Spleen (tissue), 11 donors: ENCODE measurements around the gene ZBTB17. TPM values are rescaled to one million over a fixed set of nuclear protein-coding genes. Genes with fewer than 3 reads are reported as not detected.

Experiments used
- DNase-seq: peaks from one replicate; pipeline ENCODE4 v3.0.0-alpha.2; 2020
- H3K27ac ChIP-seq, 8 donors: fragments of 200-600 bp; sonication (generic) in 7 of 8; 1 replicate in 4 of 8; 2 replicates in 4 of 8; pipeline versions ENCODE4 v1.5.0 to v1.8.0; 2016 to 2021; ENCODE audit warnings: inconsistent platforms in 4 of 8, mild to moderate bottlenecking in 4 of 8, moderate library complexity in 1 of 8
- H3K27me3 ChIP-seq, 7 donors: fragments of 200-600 bp; sonication (generic) in 6 of 7; replicated peaks in 1 of 7; 1 replicate in 4 of 7; 2 replicates in 3 of 7; pipeline versions ENCODE4 v1.5.0 to v1.8.0; 2016 to 2021; ENCODE audit warnings: inconsistent platforms in 3 of 7, mild to moderate bottlenecking in 1 of 7
- H3K36me3 ChIP-seq, 6 donors: fragments of 200-600 bp; sonication (generic) in 5 of 6; 1 replicate in 4 of 6; 2 replicates in 2 of 6; pipeline versions ENCODE4 v1.5.0 to v1.8.0; 2016 to 2021; ENCODE audit warnings: inconsistent platforms in 2 of 6
- H3K4me1 ChIP-seq, 6 donors: fragments of 200-600 bp; sonication (generic) in 5 of 6; 1 replicate in 3 of 6; 2 replicates in 3 of 6; pipeline versions ENCODE4 v1.5.0 to v1.8.0; 2016 to 2021; ENCODE audit warnings: inconsistent platforms in 3 of 6
- H3K4me3 ChIP-seq, 8 donors: fragments of 200-600 bp; sonication (generic) in 7 of 8; 1 replicate in 4 of 8; 2 replicates in 4 of 8; pipeline versions ENCODE4 v1.5.0 to v1.8.0; 2016 to 2021; ENCODE audit warnings: inconsistent platforms in 4 of 8, mild to moderate bottlenecking in 4 of 8, moderate library complexity in 2 of 8
- H3K9me3 ChIP-seq, 8 donors: fragments of 200-600 bp; sonication (generic) in 7 of 8; 1 replicate in 4 of 8; 2 replicates in 4 of 8; pipeline versions ENCODE4 v1.5.0 to v1.8.0; 2016 to 2021; ENCODE audit warnings: inconsistent platforms in 4 of 8
- POLR2A ChIP-seq, 3 donors: fragments of 450-650 bp; IDR thresholded peaks; one replicate each; pipeline ENCODE4 v1.5.1; 2017; ENCODE audit warnings: antibody characterized with exemption in 3 of 3, mild to moderate bottlenecking in 1 of 3
- POLR2AphosphoS5 ChIP-seq, 3 donors: sonication (generic); formaldehyde crosslinking; IDR thresholded peaks; one replicate each; pipeline ENCODE4 v1.5.1; 2017; ENCODE audit warnings: antibody characterized with exemption in 3 of 3
- WGBS, 5 donors: extraction: QIAGEN DNeasy Blood & Tissue Kit in 3 of 5; methylation state at CpG; one replicate each; pipeline versions ENCODE4 v1.1.5 to v1.1.7; 2013 to 2018; 5-methylcytosine and 5-hydroxymethylcytosine counted together
- intact Hi-C: fragments of 100-400 bp; cut with DNase I; formaldehyde crosslinking; loops from one replicate; pipeline ENCODE4 v1.15.0; 2023; ENCODE audit warnings: low total_unique reads
- polyA plus RNA-seq, 3 donors: library from polyadenylated mRNA; stranded (reverse); fragments of 200-250 nt; gene quantifications; one replicate each; pipeline ENCODE4 v1.2.1, GENCODE V29; 2013
- total RNA-seq, 7 donors: library from RNA; depleted of rRNA in 3 of 7; stranded (reverse); fragments of >200 nt in 3 of 7; fragmentation: NEBNext Ultra II Directional in 4 of 7; extraction: Animal tissue kit (Norgen Biotek cat#: 25700) in 4 of 7; gene quantifications; one replicate each; pipeline versions ENCODE4 v1.1.0 to v1.2.1, GENCODE V29; 2016 to 2021
- TF ChIP-seq, protein P1 (sequence below), 11 experiments: fragments of 200-600 bp in 7 of 11; fragments of 450-650 bp in 4 of 11; sonication (generic) in 4 of 11; IDR thresholded peaks in 8 of 11; conservative IDR thresholded peaks in 3 of 11; 1 replicate in 7 of 11; 2 replicates in 4 of 11; pipeline versions ENCODE4 v1.4.0 to v1.8.0; 2016 to 2021; ENCODE audit warnings: antibody characterized with exemption in 11 of 11, inconsistent platforms in 4 of 11, mild to moderate bottlenecking in 1 of 11
- donor health status: healthy with polysubstance abuse.
- donor health status: DM: no; HTN: no; CAD: no; lungs with moderate emphysema.
- donor health status: DM: no; HTN: no; CAD: no.
- donor health status: Bipolar disorder and iron deficiency.
- donor health status: healthy.
- donor health status: DM: no; HTN: no; CAD: no.
- donor health status: DM: yes; HTN: yes; CAD: no.

Gene ZBTB17
- total and polyA plus RNA-seq, 10 donors = 36.8 to 139 (median 53.4) TPM

DNA sequence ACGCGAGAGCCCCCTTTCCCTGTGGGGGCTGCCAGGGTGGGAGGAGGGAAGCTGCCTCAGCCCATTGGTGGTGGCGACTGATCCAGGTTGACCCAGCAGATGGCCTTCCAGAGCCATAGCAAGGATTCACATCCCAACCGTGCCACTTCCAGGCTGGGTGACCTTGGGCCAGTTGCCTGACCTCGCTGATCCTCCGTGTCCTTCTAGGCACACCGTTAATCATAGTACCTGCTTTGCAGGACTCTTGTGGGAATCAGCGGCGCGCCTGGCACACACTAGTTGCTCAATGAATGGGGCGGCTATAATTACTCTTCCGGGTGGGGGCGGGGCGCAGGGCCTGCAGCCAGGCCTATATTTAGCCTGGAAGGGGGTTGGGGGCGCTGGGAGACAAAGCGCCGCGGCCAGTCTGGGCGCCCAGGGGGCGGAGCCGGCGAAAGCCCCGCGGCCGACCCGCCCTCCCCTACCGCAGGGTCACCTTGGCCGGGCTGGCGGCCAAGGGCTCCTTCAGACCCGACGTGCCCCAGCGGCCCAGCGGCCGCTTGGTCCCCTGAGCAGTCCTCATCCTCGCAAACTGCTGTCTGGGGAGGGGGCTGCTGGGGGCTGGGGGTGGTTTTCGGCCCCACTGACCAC, 36.8 kb upstream of the ZBTB17 start:
- Histone ChIP-seq H3K27me3 (peaks cover 0 to 17% (median 0%) of the 10 kb centered on the region in 7 donors), H3K27ac (peak overlapping the region in 7 of 8 donors; percentile 14 to 68 (median 48)), H3K9me3 (no peaks in the 10 kb centered on the region), H3K4me1 (peaks cover 6 to 43% (median 26%) of the 10 kb centered on the region in 6 donors), H3K36me3 (no peaks in the 10 kb centered on the region), H3K4me3 (peak overlapping the region; percentile 19 to 69 (median 42))
- intact Hi-C loops = no loop called here
- 3 to 24% (median 5%) methylated on average over 3 to 36 of the region's 36 CpGs for WGBS, 5 donors
- DNase-seq = no peak
- TF ChIP-seq, protein P1, sequence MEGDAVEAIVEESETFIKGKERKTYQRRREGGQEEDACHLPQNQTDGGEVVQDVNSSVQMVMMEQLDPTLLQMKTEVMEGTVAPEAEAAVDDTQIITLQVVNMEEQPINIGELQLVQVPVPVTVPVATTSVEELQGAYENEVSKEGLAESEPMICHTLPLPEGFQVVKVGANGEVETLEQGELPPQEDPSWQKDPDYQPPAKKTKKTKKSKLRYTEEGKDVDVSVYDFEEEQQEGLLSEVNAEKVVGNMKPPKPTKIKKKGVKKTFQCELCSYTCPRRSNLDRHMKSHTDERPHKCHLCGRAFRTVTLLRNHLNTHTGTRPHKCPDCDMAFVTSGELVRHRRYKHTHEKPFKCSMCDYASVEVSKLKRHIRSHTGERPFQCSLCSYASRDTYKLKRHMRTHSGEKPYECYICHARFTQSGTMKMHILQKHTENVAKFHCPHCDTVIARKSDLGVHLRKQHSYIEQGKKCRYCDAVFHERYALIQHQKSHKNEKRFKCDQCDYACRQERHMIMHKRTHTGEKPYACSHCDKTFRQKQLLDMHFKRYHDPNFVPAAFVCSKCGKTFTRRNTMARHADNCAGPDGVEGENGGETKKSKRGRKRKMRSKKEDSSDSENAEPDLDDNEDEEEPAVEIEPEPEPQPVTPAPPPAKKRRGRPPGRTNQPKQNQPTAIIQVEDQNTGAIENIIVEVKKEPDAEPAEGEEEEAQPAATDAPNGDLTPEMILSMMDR (IDR thresholded peaks at IDR 0.05 in 8 of 11, conservative IDR thresholded peaks at IDR 0.05 in 3 of 11) = no peak
- no peak for TF ChIP-seq POLR2A (IDR thresholded peaks at IDR 0.05)

DNA sequence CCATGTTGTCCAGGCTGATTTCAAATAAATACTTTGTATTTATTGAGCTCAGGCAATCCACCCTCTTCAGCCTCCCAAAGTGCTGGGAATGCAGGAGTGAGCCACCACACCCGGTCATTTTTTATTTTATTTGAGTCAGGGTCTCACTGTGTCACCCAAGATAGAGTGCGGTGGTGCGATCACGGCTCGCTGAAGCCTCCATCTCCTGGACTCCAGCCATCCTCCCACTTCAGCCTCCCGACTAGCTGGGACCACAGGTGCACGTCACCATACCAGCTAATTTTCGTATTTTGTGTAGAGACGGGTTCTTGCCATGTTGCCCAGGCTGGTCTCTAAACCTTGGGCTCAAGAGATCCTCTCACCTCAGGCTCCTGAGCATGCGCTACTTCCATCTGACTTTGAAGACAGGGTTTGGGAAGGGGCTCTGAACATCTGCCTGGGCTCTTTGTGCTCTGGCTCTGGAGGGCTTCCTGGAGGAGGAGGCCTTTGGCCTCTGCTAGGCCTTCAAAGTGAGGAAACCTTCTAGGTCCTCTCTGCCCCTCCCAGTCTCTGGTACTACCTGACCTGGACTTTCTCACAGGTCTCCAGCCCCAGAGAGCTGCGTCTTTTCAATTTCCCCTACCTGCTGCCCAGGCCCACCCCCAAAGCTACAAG, 36.2 kb upstream of the ZBTB17 start:
- intact Hi-C loops = no loop called here
- no peaks in the 10 kb centered on the region for H3K36me3 ChIP-seq
- peaks cover 6 to 38% (median 22%) of the 10 kb centered on the region in 6 donors for H3K4me1 ChIP-seq
- WGBS, 5 donors = 89 to 96% (median 93%) methylated on average over 11 of the region's 11 CpGs
- peak overlapping the region in 2 of 8 donors; percentile 55 to 68 for H3K27ac ChIP-seq
- H3K4me3 ChIP-seq = peak overlapping the region in 2 of 8 donors; percentile 49 to 69
- no peak for DNase-seq
- H3K9me3 ChIP-seq = no peaks in the 10 kb centered on the region
- peaks cover 0 to 17% (median 0%) of the 10 kb centered on the region in 7 donors for H3K27me3 ChIP-seq
- no peak for TF ChIP-seq POLR2AphosphoS5 (IDR thresholded peaks at IDR 0.05)
- no peak for TF ChIP-seq POLR2A (IDR thresholded peaks at IDR 0.05)
- TF ChIP-seq, protein P1 (IDR thresholded peaks at IDR 0.05 in 8 of 11, conservative IDR thresholded peaks at IDR 0.05 in 3 of 11) = no peak

GRCh38 chr1:16010837-16011236, 34.9 kb upstream of the ZBTB17 start:
- TF ChIP-seq POLR2A (IDR thresholded peaks at IDR 0.05) (no peak), POLR2AphosphoS5 (IDR thresholded peaks at IDR 0.05) (no peak)
- TF ChIP-seq, protein P1 (IDR thresholded peaks at IDR 0.05 in 8 of 11, conservative IDR thresholded peaks at IDR 0.05 in 3 of 11) = no peak
- H3K4me1 ChIP-seq = peaks cover 6 to 49% (median 22%) of the 10 kb centered on the region in 6 donors
- intact Hi-C loops = no loop called here
- no peak for DNase-seq
- H3K27ac ChIP-seq = no peak overlapping the region
- H3K36me3 ChIP-seq = no peaks in the 10 kb centered on the region
- no peak overlapping the region for H3K4me3 ChIP-seq
- H3K27me3 ChIP-seq = peaks cover 0 to 17% (median 0%) of the 10 kb centered on the region in 7 donors
- H3K9me3 ChIP-seq = no peaks in the 10 kb centered on the region
- WGBS, 5 donors = 89 to 99% (median 97%) methylated on average over 3 of the region's 3 CpGs

GRCh38 chr1:16009678-16010077, 33.8 kb upstream of the ZBTB17 start:
- H3K27ac ChIP-seq = no peak overlapping the region
- peaks cover 0 to 17% (median 0%) of the 10 kb centered on the region in 7 donors for H3K27me3 ChIP-seq
- H3K9me3 ChIP-seq = no peaks in the 10 kb centered on the region
- intact Hi-C loops = loop anchor here (10.0 kb wide), 1 partner anchor 45 kb away; no protein-coding TSS in a partner anchor
- H3K36me3 ChIP-seq = no peaks in the 10 kb centered on the region
- DNase-seq = no peak
- TF ChIP-seq POLR2A (IDR thresholded peaks at IDR 0.05) (no peak), POLR2AphosphoS5 (IDR thresholded peaks at IDR 0.05) (no peak)
- TF ChIP-seq, protein P1 (IDR thresholded peaks at IDR 0.05 in 8 of 11, conservative IDR thresholded peaks at IDR 0.05 in 3 of 11) = no peak
- WGBS, 5 donors = 86 to 92% (median 91%) methylated on average over 9 to 11 of the region's 11 CpGs
- H3K4me1 ChIP-seq = peaks cover 6 to 49% (median 19%) of the 10 kb centered on the region in 6 donors
- no peak overlapping the region for H3K4me3 ChIP-seq
